ENCODE data around the gene EPG5.

GRCh38 chr18:45945669-45946068, 21.5 kb downstream of the EPG5 start:
- TF ChIP-seq CTCF (IDR thresholded peaks at IDR 0.05; ENCODE audit: extremely low read depth in 1 of 2, insufficient read depth in 1 of 2, low read depth in 1 of 2, low read length in 2 of 2) (no peak), POLR2A (IDR thresholded peaks at IDR 0.05; ENCODE audit: low read depth, low read length) (no peak), GATA2 (IDR thresholded peaks at IDR 0.05; ENCODE audit: insufficient read depth, insufficient read length, low read depth, low read length) (no peak), EZH2 (IDR thresholded peaks at IDR 0.05; ENCODE audit: borderline replicate concordance, low read depth, low read length, severe bottlenecking) (no peak), JUN (IDR thresholded peaks at IDR 0.05; ENCODE audit: borderline replicate concordance, insufficient read depth, insufficient read length, low read depth) (no peak)
- TF ChIP-seq, protein P1, sequence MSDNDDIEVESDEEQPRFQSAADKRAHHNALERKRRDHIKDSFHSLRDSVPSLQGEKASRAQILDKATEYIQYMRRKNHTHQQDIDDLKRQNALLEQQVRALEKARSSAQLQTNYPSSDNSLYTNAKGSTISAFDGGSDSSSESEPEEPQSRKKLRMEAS (IDR thresholded peaks at IDR 0.05; ENCODE audit: insufficient read depth, insufficient read length) = no peak
